Smooth muscle cell of the brain vasculature (primary cell): ENCODE measurements around the gene SPATA2L.

Source experiments
- DNase-seq: peaks from one replicate; pipeline ENCODE4 v3.0.0-alpha.2; 2012; ENCODE audit warnings: low read depth, low spot score

The SPATA2L gene

GRCh38 chr16:89729293-89729692 lies 27.8 kb upstream of the SPATA2L start:
- DNase-seq, result no peak

GRCh38 chr16:89727406-89728120 lies 26.1 kb upstream of the SPATA2L start:
- DNase-seq, result no peak

GRCh38 chr16:89723279-89724250 lies 22.1 kb upstream of the SPATA2L start:
- DNase-seq, result no peak

- no peak for DNase-seq
Measured at GRCh38 chr16:89722392-89723278, 21.1 kb upstream of the SPATA2L start.

GRCh38 chr16:89721546-89722391 lies 20.3 kb upstream of the SPATA2L start:
- no peak for DNase-seq

- DNase-seq, result no peak
Measured at GRCh38 chr16:89720813-89721545, 19.5 kb upstream of the SPATA2L start, which contains the start of the genes VPS9D1 and ZNF276. VPS9D1 (minus strand) TSS chr16:89720898; CDS start chr16:89720861, 37 bp downstream. ZNF276 (plus strand) TSS chr16:89721537; CDS start chr16:89721641, 104 bp downstream.

GRCh38 chr16:89720551-89720812 lies 19.0 kb upstream of the SPATA2L start:
- DNase-seq, result no peak

- DNase-seq, result no peak
Measured at GRCh38 chr16:89717688-89718505, 16.4 kb upstream of the SPATA2L start.

- no peak for DNase-seq
Measured at GRCh38 chr16:89716916-89717687, 15.6 kb upstream of the SPATA2L start.

GRCh38 chr16:89716493-89716892 lies 15.0 kb upstream of the SPATA2L start:
- no peak for DNase-seq

GRCh38 chr16:89712274-89712781 lies 10.8 kb upstream of the SPATA2L start:
- DNase-seq, result no peak

- DNase-seq, result no peak
Measured at GRCh38 chr16:89711601-89712273, 10.2 kb upstream of the SPATA2L start.

- no peak for DNase-seq
Measured at GRCh38 chr16:89710709-89711564, 9.4 kb upstream of the SPATA2L start.

GRCh38 chr16:89709716-89710432 lies 8.4 kb upstream of the SPATA2L start:
- no peak for DNase-seq

- DNase-seq, result no peak
Measured at GRCh38 chr16:89709166-89709565, 7.7 kb upstream of the SPATA2L start.

GRCh38 chr16:89708481-89708931 lies 7.0 kb upstream of the SPATA2L start:
- DNase-seq, result no peak
